ENCODE data around the gene RPL13.
A peak's percentile ranks its signal among the peaks of the same experiment; 100 is the strongest.

RPL13 gene

GRCh38 chr16:89577055-89577759 lies 16.7 kb downstream of the RPL13 start:
- ATAC-seq (ENCODE audit: insufficient read depth, low read depth) (no peak), DNase-seq (no peak)
- TF ChIP-seq CTCF (IDR thresholded peaks at IDR 0.05; ENCODE audit: borderline replicate concordance, extremely low read depth, low read length, poor library complexity, severe bottlenecking): no peak
- TF ChIP-seq EZH2 (IDR thresholded peaks at IDR 0.05; ENCODE audit: borderline replicate concordance, low read depth, low read length, severe bottlenecking): no peak
- Histone ChIP-seq H3K36me3 (ENCODE audit: insufficient read depth, low read length) (peaks cover 22% of the 10 kb centered on the region), H4K20me1 (ENCODE audit: insufficient read depth, low read length) (0 out of 2 replicates have a peak, but pooled peaks cover 5% of the 10 kb centered on the region), H3K27me3 (ENCODE audit: insufficient read depth, low read length, poor library complexity) (no peaks in the 10 kb centered on the region), H2AFZ (ENCODE audit: low read depth, low read length) (no peak overlapping the region), H3K4me3 (ENCODE audit: low read depth in 1 of 2, low read length in 2 of 2) (no peak overlapping the region), H3K4me1 (ENCODE audit: insufficient read depth, low read length) (peaks cover 15% of the 10 kb centered on the region), H3K9ac (ENCODE audit: low read depth, low read length) (no peak overlapping the region), H3K4me2 (ENCODE audit: insufficient read depth, low read length) (peak overlapping the region; percentile 78), H3K79me2 (ENCODE audit: insufficient read depth, low read length) (peaks cover 12% of the 10 kb centered on the region), H3K9me3 (ENCODE audit: insufficient read depth, low read length, severe bottlenecking) (peaks cover 11% of the 10 kb centered on the region), H3K27ac (ENCODE audit: low read length) (no peak overlapping the region)

- Histone ChIP-seq H3K9ac (ENCODE audit: low read depth, low read length) (no peak overlapping the region), H2AFZ (ENCODE audit: low read depth, low read length) (no peak overlapping the region), H3K9me3 (ENCODE audit: insufficient read depth, low read length, severe bottlenecking) (peaks cover 11% of the 10 kb centered on the region), H3K4me2 (ENCODE audit: insufficient read depth, low read length) (no peak overlapping the region), H3K36me3 (ENCODE audit: insufficient read depth, low read length) (peaks cover 22% of the 10 kb centered on the region), H4K20me1 (ENCODE audit: insufficient read depth, low read length) (0 out of 2 replicates have a peak, but pooled peaks cover 5% of the 10 kb centered on the region), H3K4me1 (ENCODE audit: insufficient read depth, low read length) (peaks cover 15% of the 10 kb centered on the region), H3K4me3 (ENCODE audit: low read depth in 1 of 2, low read length in 2 of 2) (no peak overlapping the region), H3K79me2 (ENCODE audit: insufficient read depth, low read length) (peaks cover 12% of the 10 kb centered on the region), H3K27ac (ENCODE audit: low read length) (no peak overlapping the region), H3K27me3 (ENCODE audit: insufficient read depth, low read length, poor library complexity) (no peaks in the 10 kb centered on the region)
- TF ChIP-seq EZH2 (IDR thresholded peaks at IDR 0.05; ENCODE audit: borderline replicate concordance, low read depth, low read length, severe bottlenecking) (no peak), CTCF (IDR thresholded peaks at IDR 0.05; ENCODE audit: borderline replicate concordance, extremely low read depth, low read length, poor library complexity, severe bottlenecking) (no peak)
- no peak for DNase-seq
- ATAC-seq (ENCODE audit: insufficient read depth, low read depth): no peak
These were observed 18.9 kb downstream of the RPL13 start for GRCh38 chr16:89579351-89579750.

GRCh38 chr16:89581045-89581695 lies 20.7 kb downstream of the RPL13 start:
- DNase-seq: no peak
- TF ChIP-seq EZH2 (IDR thresholded peaks at IDR 0.05; ENCODE audit: borderline replicate concordance, low read depth, low read length, severe bottlenecking) (no peak), CTCF (IDR thresholded peaks at IDR 0.05; ENCODE audit: borderline replicate concordance, extremely low read depth, low read length, poor library complexity, severe bottlenecking) (no peak)
- Histone ChIP-seq H3K9ac (ENCODE audit: low read depth, low read length) (no peak overlapping the region), H3K79me2 (ENCODE audit: insufficient read depth, low read length) (peaks cover 3% of the 10 kb centered on the region; the same call in 1 of the 2 replicates), H3K27ac (ENCODE audit: low read length) (no peak overlapping the region), H3K4me3 (ENCODE audit: low read depth in 1 of 2, low read length in 2 of 2) (no peak overlapping the region), H4K20me1 (ENCODE audit: insufficient read depth, low read length) (0 out of 2 replicates have a peak, but pooled peaks cover 5% of the 10 kb centered on the region), H3K27me3 (ENCODE audit: insufficient read depth, low read length, poor library complexity) (no peaks in the 10 kb centered on the region), H3K4me2 (ENCODE audit: insufficient read depth, low read length) (no peak overlapping the region), H3K36me3 (ENCODE audit: insufficient read depth, low read length) (peaks cover 22% of the 10 kb centered on the region), H2AFZ (ENCODE audit: low read depth, low read length) (no peak overlapping the region), H3K4me1 (ENCODE audit: insufficient read depth, low read length) (peaks cover 4% of the 10 kb centered on the region; the same call in 1 of the 2 replicates), H3K9me3 (ENCODE audit: insufficient read depth, low read length, severe bottlenecking) (peaks cover 11% of the 10 kb centered on the region)
- ATAC-seq (ENCODE audit: insufficient read depth, low read depth): no peak
